ENCODE measurements around the gene PPP1R3D. TPM values are rescaled to one million over a fixed set of nuclear protein-coding genes. Genes with fewer than 3 reads are reported as not detected.

Gene PPP1R3D
- total RNA-seq, 1 experiment from 2014 or later: 3.1 TPM

- Histone ChIP-seq H2BK20ac (ENCODE audit: low read depth, low read length, poor library complexity, severe bottlenecking) (no peak overlapping the region), H3K79me1 (ENCODE audit: insufficient read depth, low read depth, low read length, poor library complexity, severe bottlenecking) (no peaks in the 10 kb centered on the region), H2BK12ac (ENCODE audit: insufficient read length, low read depth, low read length) (no peak overlapping the region), H3K56ac (ENCODE audit: insufficient read length, low read depth, low read length) (no peak overlapping the region), H3K9me3 (ENCODE audit: control insufficient read depth, low read depth, low read length) (no peaks in the 10 kb centered on the region), H2BK120ac (ENCODE audit: low read depth, low read length, poor library complexity, severe bottlenecking) (no peak overlapping the region), H3K18ac (ENCODE audit: insufficient read length, low read depth, low read length) (no peak overlapping the region), H3K4me1 (ENCODE audit: insufficient read depth, low read length) (no peaks in the 10 kb centered on the region), H2BK15ac (ENCODE audit: low read depth, low read length) (no peak overlapping the region), H2BK5ac (ENCODE audit: insufficient read length, low read length) (no peak overlapping the region), H3T11ph (ENCODE audit: low read length) (no peak overlapping the region), H4K91ac (ENCODE audit: insufficient read length, low read depth, low read length) (no peak overlapping the region), H3K14ac (ENCODE audit: insufficient read depth, low read length) (no peak overlapping the region), H4K8ac (replicated peaks; ENCODE audit: insufficient read length, low read depth, low read length) (no peak overlapping the region), H4K20me1 (ENCODE audit: control insufficient read depth, insufficient read depth, insufficient read length) (no peaks in the 10 kb centered on the region), H2AK5ac (ENCODE audit: insufficient read length, low read length) (no peak overlapping the region), H3K23ac (ENCODE audit: insufficient read length, low read depth, low read length) (no peak overlapping the region), H3K4ac (ENCODE audit: low read depth, low read length) (no peak overlapping the region), H3K27me3 (ENCODE audit: insufficient read depth, low read length) (no peaks in the 10 kb centered on the region), H3K4me2 (ENCODE audit: insufficient read depth, insufficient read length, low read length) (no peak overlapping the region), H3K27ac (ENCODE audit: insufficient read length, low read depth, low read length) (no peak overlapping the region), H3K23me2 (ENCODE audit: insufficient read length, low read depth, low read length, poor library complexity, severe bottlenecking) (peaks cover 3% of the 10 kb centered on the region), H3K79me2 (ENCODE audit: insufficient read depth, low read length) (no peaks in the 10 kb centered on the region), H3K9ac (ENCODE audit: extremely low read depth, insufficient read length, low read length) (no peak overlapping the region), H2AFZ (ENCODE audit: low read length) (no peak overlapping the region), H4K5ac (ENCODE audit: insufficient read length, low read depth, low read length) (no peak overlapping the region)
- no peak for TF ChIP-seq CTCF (conservative IDR thresholded peaks at IDR 0.05)
- Mint-ChIP-seq H3K9me3 (no peaks in the 10 kb centered on the region), H3K36me3 (ENCODE audit: insufficient read depth in 1 of 3, low read depth in 3 of 3) (no peaks in the 10 kb centered on the region), H3K4me3 (no peak overlapping the region), H3K4me1 (peaks cover 0 to 8% of the 10 kb centered on the region in 2 experiments; a peak in 3 of 4 replicates), H3K27ac (no peak overlapping the region), H3K27me3 (ENCODE audit: low read depth) (peaks cover 2% of the 10 kb centered on the region; the same call in 1 of the 2 replicates)
- WGBS (ENCODE audit: extremely low coverage, insufficient read length, low lambda C conversion rate): no CpG with 5 or more reads among the region's 4 CpGs
- DNase-seq: no peak
These were observed 14.6 kb upstream of the PPP1R3D start for GRCh38 chr20:59954718-59955117.

Data from H9 (cell line).